Endothelial cell of umbilical vein (primary cell): Measurements from ENCODE around the gene PAX8. TPM values are rescaled to one million over a fixed set of nuclear protein-coding genes. Genes with fewer than 3 reads are reported as not detected.
"Not testable (repeated sequence)": the region's sequence is repeated elsewhere in the genome, so short reads cannot be mapped to it uniquely, and the experiment has no call there.

Experiments used
- BruUV-seq: library from RNA; stranded (reverse); fragments of 400-500 nt; replicated peaks from 2 replicates; lab custom pipeline; 2021; lab: Mats Ljungman, UMichigan
- CTCF ChIA-PET: fragments of 300-600, 350-600 bp; sonication (Branson Sonifier 250); formaldehyde crosslinking; loops from one replicate; lab custom pipeline; 2021; ENCODE audit warnings: antibody characterized with exemption, inconsistent platforms; lab: Charles Lee
- POLR2A ChIA-PET: fragments of 300-600, 350-600 bp; sonication (Branson Sonifier 250); formaldehyde crosslinking; loops from one replicate; lab custom pipeline; 2021; ENCODE audit warnings: antibody characterized with exemption, inconsistent platforms; lab: Charles Lee
- DNase-seq: peaks from one replicate; pipeline ENCODE4 v3.0.0-alpha.2; 2011; ENCODE audit warnings: low read depth, low spot score
- FAIRE-seq: peaks from 2 replicates; lab custom pipeline; 2011; peaks lifted over from hg19 to GRCh38; lab: Jason Lieb, UNC
- H2AFZ ChIP-seq: 2 replicates; pipeline ENCODE4 v1.6.0; 2012; ENCODE audit warnings: low read depth, low read length, control low read depth, inconsistent platforms
- H3K27ac ChIP-seq: 2 replicates; pipeline ENCODE4 v1.5.1; 2011; ENCODE audit warnings: low read depth, mild to moderate bottlenecking, control low read depth, low read length, moderate library complexity; ENCODE audit not compliant: insufficient read depth
- H3K27me3 ChIP-seq, 2 experiments: 2 replicates each; pipeline versions ENCODE4 v1.6.0 to v1.6.1; 2011; ENCODE audit warnings: low read length in 2 of 2, mixed read lengths in 1 of 2; ENCODE audit not compliant: control insufficient read depth in 2 of 2, insufficient read depth in 2 of 2
- H3K36me3 ChIP-seq, 2 experiments: 2 replicates in 1 of 2; 3 replicates in 1 of 2; pipeline ENCODE4 v1.5.1; 2011; ENCODE audit warnings: low read length in 2 of 2, mild to moderate bottlenecking in 1 of 2, moderate library complexity in 1 of 2; ENCODE audit not compliant: control insufficient read depth in 2 of 2, insufficient read depth in 2 of 2; ENCODE audit errors: extremely low read depth in 1 of 2
- H3K4me1 ChIP-seq: 3 replicates; pipeline ENCODE4 v1.5.1; 2011; ENCODE audit warnings: mild to moderate bottlenecking, low read length; ENCODE audit not compliant: control insufficient read depth, insufficient read depth; ENCODE audit errors: extremely low read depth
- H3K4me2 ChIP-seq: 2 replicates; pipeline ENCODE4 v1.6.1; 2011; ENCODE audit warnings: low read length, control low read depth, mixed read lengths; ENCODE audit not compliant: insufficient read depth
- H3K4me3 ChIP-seq, 3 experiments: fragments of 200-600 bp in 1 of 3; sonication (generic), shearing (Covaris generic) in 1 of 3; replicated peaks in 1 of 3; 2 replicates each; pipeline ENCODE4 v1.5.1; 2011 to 2016; ENCODE audit warnings: control low read depth in 3 of 3, low read length in 3 of 3, mild to moderate bottlenecking in 2 of 3, inconsistent platforms in 1 of 3, low read depth in 1 of 3, moderate library complexity in 1 of 3; ENCODE audit not compliant: insufficient read depth in 1 of 3
- H3K79me2 ChIP-seq: 2 replicates; pipeline ENCODE4 v1.6.0; 2012; ENCODE audit warnings: low read length, inconsistent platforms; ENCODE audit not compliant: control insufficient read depth, insufficient read depth
- H3K9ac ChIP-seq: replicated peaks from 2 replicates; pipeline ENCODE3; 2011; ENCODE audit warnings: low read length, control low read depth; ENCODE audit not compliant: insufficient read depth; ENCODE audit errors: extremely low read depth
- H3K9me1 ChIP-seq: replicated peaks from 3 replicates; pipeline ENCODE4 v1.6.0; 2011; ENCODE audit warnings: mild to moderate bottlenecking, low read length; ENCODE audit not compliant: control insufficient read depth, insufficient read depth; ENCODE audit errors: extremely low read depth
- H3K9me3 ChIP-seq: replicated peaks from 2 replicates; pipeline ENCODE4 v1.5.1; 2012; ENCODE audit warnings: low read length, inconsistent platforms; ENCODE audit not compliant: control insufficient read depth, insufficient read depth
- H4K20me1 ChIP-seq: replicated peaks from 2 replicates; pipeline ENCODE3; 2011; ENCODE audit warnings: mild to moderate bottlenecking, low read length; ENCODE audit not compliant: control insufficient read depth, insufficient read depth; ENCODE audit errors: extremely low read depth
- CTCF ChIP-seq, 2 donors: IDR thresholded peaks; 1 replicate in 1 of 2; 2 replicates in 1 of 2; pipeline ENCODE4 v1.5.1; 2011; ENCODE audit warnings: low read length in 2 of 2, mild to moderate bottlenecking in 2 of 2, moderate library complexity in 2 of 2, control low read depth in 1 of 2, inconsistent platforms in 1 of 2, low read depth in 1 of 2; ENCODE audit not compliant: insufficient read depth in 1 of 2; ENCODE audit errors: extremely low read depth in 1 of 2
- EZH2 ChIP-seq: IDR thresholded peaks from 2 replicates; pipeline ENCODE4 v1.6.1; 2012; ENCODE audit warnings: borderline replicate concordance, low read depth, mild to moderate bottlenecking, moderate library complexity, low read length, inconsistent platforms; ENCODE audit not compliant: severe bottlenecking
- FOS ChIP-seq: IDR thresholded peaks from 2 replicates; pipeline ENCODE4 v1.6.1; 2011; ENCODE audit warnings: mild to moderate bottlenecking, low read length, moderate library complexity, borderline replicate concordance; ENCODE audit not compliant: insufficient read depth
- GATA2 ChIP-seq: IDR thresholded peaks from 2 replicates; pipeline ENCODE4 v1.7.0; 2011; ENCODE audit warnings: low read depth, mild to moderate bottlenecking, moderate library complexity, mixed read lengths, low read length; ENCODE audit not compliant: insufficient read length, insufficient read depth
- JUN ChIP-seq: IDR thresholded peaks from 2 replicates; pipeline ENCODE4 v1.6.1; 2011; ENCODE audit warnings: borderline replicate concordance, low read depth; ENCODE audit not compliant: insufficient read length, insufficient read depth
- MAX ChIP-seq: IDR thresholded peaks from 2 replicates; pipeline ENCODE4 v1.6.1; 2011; ENCODE audit not compliant: insufficient read depth, insufficient read length
- MYC ChIP-seq: IDR thresholded peaks from one replicate; pipeline ENCODE4 v1.6.1; 2011; ENCODE audit warnings: mild to moderate bottlenecking, low read depth, low read length
- POLR2A ChIP-seq: IDR thresholded peaks from 2 replicates; pipeline ENCODE4 v1.6.1; 2012; ENCODE audit warnings: low read depth, mild to moderate bottlenecking, control low read depth, low read length
- POLR2AphosphoS5 ChIP-seq: IDR thresholded peaks from 2 replicates; pipeline ENCODE4 v1.6.1; 2012; ENCODE audit warnings: low read depth, mild to moderate bottlenecking, control low read depth, low read length, moderate library complexity; ENCODE audit not compliant: insufficient read depth
- dilution Hi-C: fragments of 300-500 bp; cut with MboI; formaldehyde crosslinking; loops from one replicate; pipeline ENCODE4 v1.15.0; 2019; ENCODE audit warnings: low sequenced_read_pairs; ENCODE audit not compliant: extremely low pct_ligation_motif_present
- intact Hi-C: fragments of 100-400 bp; cut with micrococcal nuclease; formaldehyde crosslinking; loops from one replicate; pipeline ENCODE4 v1.10.0; 2022
- polyA plus RNA-seq, 4 experiments: library from polyadenylated mRNA; depleted of rRNA in 3 of 4; stranded (reverse) in 3 of 4; unstranded in 1 of 4; fragments of >200 nt; gene quantifications; 2 replicates each; pipeline versions ENCODE4 v1.2.1 to v1.2.3, GENCODE V29; 2011 to 2012; ENCODE audit warnings: missing spikeins in 1 of 4
- total RNA-seq: library from RNA; stranded (reverse); gene quantifications from 2 replicates; pipeline ENCODE4 v1.2.3, GENCODE V29; 2021

Gene PAX8
- total and polyA plus RNA-seq, 2 donors (not counting 3 experiments of a cell fraction or from before 2014, with no cell fraction given), result 0.22 to 0.62 TPM

- H4K20me1 ChIP-seq, H3K9me1 ChIP-seq, DNase-seq, H3K27me3 ChIP-seq, BruUV-seq, H3K36me3 ChIP-seq, intact Hi-C loops, CTCF ChIA-PET, FAIRE-seq, H3K9ac ChIP-seq, H3K4me2 ChIP-seq, H3K27ac ChIP-seq, POLR2A ChIA-PET, H3K79me2 ChIP-seq, H3K4me3 ChIP-seq, H2AFZ ChIP-seq, H3K9me3 ChIP-seq, H3K4me1 ChIP-seq, dilution Hi-C loops: not testable (repeated sequence)
These were observed 40.2 kb upstream of the PAX8 start for GRCh38 chr2:113318941-113319340.

GRCh38 chr2:113316085-113316484 is 37.4 kb upstream of the PAX8 start:
- FAIRE-seq (no peak), DNase-seq (no peak)
- no peaks in the 10 kb centered on the region for H3K36me3 ChIP-seq
- H3K4me2 ChIP-seq, result no peak overlapping the region
- H3K9ac ChIP-seq, result no peak overlapping the region
- no peak overlapping the region for H2AFZ ChIP-seq
- no peak overlapping the region for H3K27ac ChIP-seq
- H3K4me1 ChIP-seq, result no peaks in the 10 kb centered on the region
- no peaks in the 10 kb centered on the region for H3K9me3 ChIP-seq
- no TSS peak for BruUV-seq
- dilution Hi-C loops, result no loop called here
- TF ChIP-seq GATA2 (no peak), CTCF (IDR thresholded peaks at IDR 0.05; ENCODE audit: extremely low read depth in 1 of 2, insufficient read depth in 1 of 2, low read depth in 1 of 2, low read length in 2 of 2) (no peak), POLR2AphosphoS5 (no peak), EZH2 (no peak), MAX (no peak), MYC (no peak), POLR2A (no peak), JUN (no peak), FOS (no peak)
- ChIA-PET CTCF (no interaction called here), POLR2A (no interaction called here)
- intact Hi-C loops, result no loop called here
- H3K79me2 ChIP-seq, result no peaks in the 10 kb centered on the region
- H3K27me3 ChIP-seq, result peaks cover 3 to 7% of the 10 kb centered on the region in 2 experiments
- no peak overlapping the region for H3K4me3 ChIP-seq
- H3K9me1 ChIP-seq, result no peaks in the 10 kb centered on the region
- no peaks in the 10 kb centered on the region for H4K20me1 ChIP-seq

- H3K9me3 ChIP-seq, BruUV-seq, H3K4me3 ChIP-seq, H3K36me3 ChIP-seq, CTCF ChIA-PET, H3K79me2 ChIP-seq, intact Hi-C loops, H3K9me1 ChIP-seq, FAIRE-seq, H3K27ac ChIP-seq, H2AFZ ChIP-seq, H3K4me1 ChIP-seq, H3K9ac ChIP-seq, DNase-seq, dilution Hi-C loops, H3K4me2 ChIP-seq, POLR2A ChIA-PET, H3K27me3 ChIP-seq, H4K20me1 ChIP-seq: not testable (repeated sequence)
These were observed 35.9 kb upstream of the PAX8 start for GRCh38 chr2:113314663-113315062.
